ENCODE results near the gene SOST. TPM values are rescaled to one million over a fixed set of nuclear protein-coding genes. Genes with fewer than 3 reads are reported as not detected.

Gene SOST
- total RNA-seq, 4 donors from 2014 or later: not detected

DNA sequence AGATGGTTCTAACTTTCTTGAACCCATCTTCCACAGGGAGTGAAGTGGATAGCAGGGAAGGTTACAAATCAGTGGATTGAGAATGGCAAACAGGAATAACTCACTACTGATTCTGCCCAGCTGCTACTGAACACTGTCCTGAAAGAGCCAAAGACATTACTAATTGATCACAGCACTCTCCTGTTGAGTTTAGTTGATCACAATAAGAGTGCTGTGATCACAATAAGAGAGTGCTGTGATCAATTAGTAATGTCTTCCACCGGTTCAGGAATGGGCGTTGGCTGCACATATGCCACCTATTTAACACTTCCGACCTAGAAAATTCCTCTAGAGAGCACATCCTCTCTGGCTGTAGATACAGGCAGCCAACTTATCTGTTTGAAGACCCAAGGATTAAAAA is 33.0 kb upstream of the SOST start:
- TF ChIP-seq, protein P1, sequence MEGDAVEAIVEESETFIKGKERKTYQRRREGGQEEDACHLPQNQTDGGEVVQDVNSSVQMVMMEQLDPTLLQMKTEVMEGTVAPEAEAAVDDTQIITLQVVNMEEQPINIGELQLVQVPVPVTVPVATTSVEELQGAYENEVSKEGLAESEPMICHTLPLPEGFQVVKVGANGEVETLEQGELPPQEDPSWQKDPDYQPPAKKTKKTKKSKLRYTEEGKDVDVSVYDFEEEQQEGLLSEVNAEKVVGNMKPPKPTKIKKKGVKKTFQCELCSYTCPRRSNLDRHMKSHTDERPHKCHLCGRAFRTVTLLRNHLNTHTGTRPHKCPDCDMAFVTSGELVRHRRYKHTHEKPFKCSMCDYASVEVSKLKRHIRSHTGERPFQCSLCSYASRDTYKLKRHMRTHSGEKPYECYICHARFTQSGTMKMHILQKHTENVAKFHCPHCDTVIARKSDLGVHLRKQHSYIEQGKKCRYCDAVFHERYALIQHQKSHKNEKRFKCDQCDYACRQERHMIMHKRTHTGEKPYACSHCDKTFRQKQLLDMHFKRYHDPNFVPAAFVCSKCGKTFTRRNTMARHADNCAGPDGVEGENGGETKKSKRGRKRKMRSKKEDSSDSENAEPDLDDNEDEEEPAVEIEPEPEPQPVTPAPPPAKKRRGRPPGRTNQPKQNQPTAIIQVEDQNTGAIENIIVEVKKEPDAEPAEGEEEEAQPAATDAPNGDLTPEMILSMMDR (IDR thresholded peaks at IDR 0.05; ENCODE audit: low read depth): no peak

- TF ChIP-seq, protein P1 (IDR thresholded peaks at IDR 0.05; ENCODE audit: low read depth): no peak
Observed at GRCh38 chr17:43790311-43790940, 31.8 kb upstream of the SOST start.

DNA sequence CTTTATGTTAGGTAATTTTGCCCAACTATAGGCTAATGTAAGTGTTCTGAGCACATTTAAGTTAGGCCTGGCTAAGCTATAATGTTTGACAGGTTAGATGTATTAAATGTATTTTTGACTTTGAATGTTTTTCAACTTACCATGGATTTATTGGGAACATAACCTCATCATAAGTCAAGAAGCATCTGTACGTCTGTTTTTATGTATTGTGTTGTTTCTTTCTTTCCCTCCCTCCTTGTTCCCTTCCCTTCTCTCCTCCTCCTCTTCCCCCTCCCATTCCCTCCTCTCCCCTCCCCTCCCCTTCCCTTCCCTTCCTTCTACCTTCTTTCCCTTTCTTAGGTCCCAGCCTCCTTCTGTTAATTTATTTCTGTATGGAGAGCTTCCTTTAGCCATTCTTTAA is 30.9 kb upstream of the SOST start:
- TF ChIP-seq, protein P1 (IDR thresholded peaks at IDR 0.05; ENCODE audit: low read depth): no peak

DNA sequence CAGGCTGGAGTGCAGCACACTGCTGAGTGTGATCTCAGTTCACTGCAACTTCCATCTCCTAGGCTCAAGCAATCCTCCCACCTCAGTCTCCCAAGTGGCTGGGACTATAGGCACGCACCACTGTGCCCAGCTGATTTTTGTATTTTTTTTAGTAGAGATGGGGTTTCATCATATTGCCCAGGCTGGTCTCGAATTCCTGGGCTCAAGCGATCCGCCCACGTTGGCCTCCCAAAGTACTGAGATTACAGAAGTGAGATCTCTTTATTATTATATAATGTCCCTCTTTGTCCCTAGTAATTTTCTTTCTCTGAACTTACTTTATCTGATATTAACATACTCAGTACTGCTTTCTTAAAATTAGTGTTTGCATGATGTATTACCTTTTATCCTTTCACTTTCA is 29.9 kb upstream of the SOST start:
- TF ChIP-seq, protein P1 (IDR thresholded peaks at IDR 0.05; ENCODE audit: low read depth): no peak

DNA sequence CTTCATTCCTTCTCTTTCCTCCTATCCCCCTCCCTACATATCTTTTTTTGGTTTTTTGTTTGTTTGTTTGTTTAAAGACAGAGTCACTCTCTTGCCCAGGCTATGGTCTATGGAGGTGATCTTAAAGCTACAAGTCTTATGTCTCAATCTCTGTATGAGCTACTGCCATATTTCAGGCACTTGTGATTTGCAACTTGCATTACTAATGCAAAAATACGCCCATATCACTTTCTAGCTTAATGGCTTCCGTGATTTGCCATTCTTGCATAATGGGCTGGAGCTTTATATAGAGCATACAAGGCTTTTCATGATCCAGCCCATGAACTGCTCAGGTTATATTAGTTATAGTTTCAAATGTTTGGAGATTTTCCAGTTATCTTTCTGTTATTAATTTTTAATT is 29.1 kb upstream of the SOST start:
- TF ChIP-seq, protein P1 (IDR thresholded peaks at IDR 0.05; ENCODE audit: low read depth): no peak

DNA sequence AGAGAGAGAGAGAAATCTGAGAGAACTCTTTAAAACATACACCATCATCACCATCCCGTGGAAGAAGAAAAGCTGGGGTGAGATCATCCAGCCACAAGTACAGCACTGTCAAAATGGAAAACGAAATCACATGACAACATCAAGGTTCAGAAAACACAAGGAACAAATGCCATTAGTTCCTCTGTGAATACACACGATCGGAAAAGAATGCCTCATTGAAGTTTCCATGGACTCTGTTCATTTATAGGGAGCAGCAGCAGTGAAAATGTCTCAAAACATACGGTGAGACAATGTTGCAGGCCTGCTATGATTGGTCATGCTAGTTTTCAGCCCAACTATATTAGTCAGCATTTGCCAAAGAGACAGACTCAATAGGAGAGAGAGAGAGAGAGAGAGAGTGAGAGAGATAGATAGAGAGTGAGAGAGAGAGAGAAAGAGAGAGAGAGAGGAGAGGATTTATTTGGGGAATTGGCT is 26.1 kb upstream of the SOST start:
- TF ChIP-seq, protein P1 (IDR thresholded peaks at IDR 0.05; ENCODE audit: low read depth): no peak

GRCh38 chr17:43784068-43784467 is 25.5 kb upstream of the SOST start:
- TF ChIP-seq, protein P1 (IDR thresholded peaks at IDR 0.05; ENCODE audit: low read depth): no peak
